ENCODE measurements around the gene KCNQ4. TPM values are rescaled to one million over a fixed set of nuclear protein-coding genes. Genes with fewer than 3 reads are reported as not detected.
A peak's percentile ranks its signal among the peaks of the same experiment; 100 is the strongest.

The KCNQ4 gene
- total RNA-seq, 1 donor from 2014 or later, result 1.5 TPM

GRCh38 chr1:40872276-40872675 is 88.7 kb downstream of the KCNQ4 start:
- peaks cover 22% of the 10 kb centered on the region for H3K9me3 ChIP-seq (replicated peaks)
- H3K36me3 ChIP-seq, result no peaks in the 10 kb centered on the region
- H3K27me3 ChIP-seq (ENCODE audit: low read depth), result no peaks in the 10 kb centered on the region
- DNase-seq, result no peak
- intact Hi-C loops (cut with micrococcal nuclease), result no loop called here
- TF ChIP-seq, protein P1, sequence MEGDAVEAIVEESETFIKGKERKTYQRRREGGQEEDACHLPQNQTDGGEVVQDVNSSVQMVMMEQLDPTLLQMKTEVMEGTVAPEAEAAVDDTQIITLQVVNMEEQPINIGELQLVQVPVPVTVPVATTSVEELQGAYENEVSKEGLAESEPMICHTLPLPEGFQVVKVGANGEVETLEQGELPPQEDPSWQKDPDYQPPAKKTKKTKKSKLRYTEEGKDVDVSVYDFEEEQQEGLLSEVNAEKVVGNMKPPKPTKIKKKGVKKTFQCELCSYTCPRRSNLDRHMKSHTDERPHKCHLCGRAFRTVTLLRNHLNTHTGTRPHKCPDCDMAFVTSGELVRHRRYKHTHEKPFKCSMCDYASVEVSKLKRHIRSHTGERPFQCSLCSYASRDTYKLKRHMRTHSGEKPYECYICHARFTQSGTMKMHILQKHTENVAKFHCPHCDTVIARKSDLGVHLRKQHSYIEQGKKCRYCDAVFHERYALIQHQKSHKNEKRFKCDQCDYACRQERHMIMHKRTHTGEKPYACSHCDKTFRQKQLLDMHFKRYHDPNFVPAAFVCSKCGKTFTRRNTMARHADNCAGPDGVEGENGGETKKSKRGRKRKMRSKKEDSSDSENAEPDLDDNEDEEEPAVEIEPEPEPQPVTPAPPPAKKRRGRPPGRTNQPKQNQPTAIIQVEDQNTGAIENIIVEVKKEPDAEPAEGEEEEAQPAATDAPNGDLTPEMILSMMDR (IDR thresholded peaks at IDR 0.05; ENCODE audit: borderline replicate concordance), result no peak
- H3K27ac ChIP-seq (replicated peaks), result peak overlapping the region; percentile 1
- peaks cover 17% of the 10 kb centered on the region for H3K4me1 ChIP-seq
- no peak overlapping the region for H3K4me3 ChIP-seq

DNA sequence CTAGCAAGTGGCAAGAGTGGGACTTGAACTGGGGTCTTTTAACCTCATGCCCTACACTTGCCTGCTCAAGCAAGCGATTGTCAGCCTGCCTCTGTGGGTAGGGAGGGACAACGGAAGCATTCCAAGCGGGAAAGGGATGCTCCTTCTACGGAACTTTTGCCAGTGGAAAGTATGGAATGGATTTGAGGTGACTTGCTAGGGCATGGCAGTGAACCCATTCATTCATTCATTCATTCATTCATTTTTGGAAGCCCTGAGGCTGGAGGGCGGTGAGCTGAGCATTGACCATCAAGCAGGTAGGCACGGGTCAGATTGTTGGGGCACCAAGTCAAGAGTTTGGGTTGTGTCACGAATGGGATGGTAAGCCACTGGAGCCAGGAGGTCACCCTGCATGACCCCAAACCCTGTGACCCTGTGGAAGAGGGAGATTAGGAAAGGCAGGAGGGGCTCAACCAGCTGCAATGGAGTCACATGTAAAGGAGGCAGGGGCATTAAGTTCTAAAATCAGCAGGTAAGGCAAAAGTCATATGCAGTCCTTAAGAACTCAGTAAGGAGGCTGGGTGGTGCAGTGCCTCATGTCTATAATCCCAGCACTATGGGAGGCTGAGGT is 90.4 kb downstream of the KCNQ4 start:
- TF ChIP-seq, protein P1 (IDR thresholded peaks at IDR 0.05; ENCODE audit: borderline replicate concordance), result no peak
- no peaks in the 10 kb centered on the region for H3K27me3 ChIP-seq (ENCODE audit: low read depth)
- intact Hi-C loops (cut with micrococcal nuclease), result no loop called here

GRCh38 chr1:40876436-40876761 is 92.8 kb downstream of the KCNQ4 start:
- intact Hi-C loops (cut with micrococcal nuclease), result no loop called here
- Histone ChIP-seq H3K27me3 (ENCODE audit: low read depth) (no peaks in the 10 kb centered on the region), H3K27ac (replicated peaks) (peak overlapping the region; percentile 67)

More for the DNA sequence above, 90.4 kb downstream of the KCNQ4 start:
- Histone ChIP-seq H3K4me3 (no peak overlapping the region), H3K9me3 (replicated peaks) (peaks cover 22% of the 10 kb centered on the region), H3K36me3 (no peaks in the 10 kb centered on the region), H3K4me1 (peaks cover 28% of the 10 kb centered on the region), H3K27ac (replicated peaks) (no peak overlapping the region)
- no peak for DNase-seq

DNA sequence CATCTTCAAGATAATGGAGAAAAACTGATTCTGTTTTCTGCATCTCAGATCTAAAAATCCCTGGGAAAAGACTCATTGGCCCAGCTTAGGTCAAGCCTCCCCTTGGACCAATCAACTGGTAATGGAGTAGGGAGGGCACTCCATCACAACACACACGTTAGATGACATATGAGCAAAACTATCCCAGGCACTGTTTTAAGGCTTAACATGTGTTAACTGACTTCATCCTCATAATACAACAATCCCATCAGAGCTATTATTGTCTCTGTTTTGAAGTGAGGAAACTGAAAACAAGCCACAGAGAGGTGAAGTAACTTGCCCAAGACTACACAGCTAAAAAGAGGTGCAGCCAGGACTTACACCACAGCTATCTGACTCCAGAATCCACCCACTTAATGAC is 93.3 kb downstream of the KCNQ4 start:
- Histone ChIP-seq H3K36me3 (no peaks in the 10 kb centered on the region), H3K4me3 (no peak overlapping the region), H3K27me3 (ENCODE audit: low read depth) (no peaks in the 10 kb centered on the region), H3K4me1 (peaks cover 39% of the 10 kb centered on the region), H3K27ac (replicated peaks) (peak overlapping the region; percentile 59), H3K9me3 (replicated peaks) (peaks cover 11% of the 10 kb centered on the region)
- TF ChIP-seq, protein P1 (IDR thresholded peaks at IDR 0.05; ENCODE audit: borderline replicate concordance), result no peak
- no peak for DNase-seq
- intact Hi-C loops (cut with micrococcal nuclease), result no loop called here

More at GRCh38 chr1:40876436-40876761, 92.8 kb downstream of the KCNQ4 start:
- Histone ChIP-seq H3K9me3 (replicated peaks) (peaks cover 11% of the 10 kb centered on the region), H3K36me3 (no peaks in the 10 kb centered on the region), H3K4me1 (peaks cover 34% of the 10 kb centered on the region), H3K4me3 (no peak overlapping the region)
- TF ChIP-seq, protein P1 (IDR thresholded peaks at IDR 0.05; ENCODE audit: borderline replicate concordance), result no peak
- DNase-seq, result no peak

- peaks cover 4% of the 10 kb centered on the region for H3K27me3 ChIP-seq (ENCODE audit: low read depth)
- no peak overlapping the region for H3K4me3 ChIP-seq
- H3K27ac ChIP-seq (replicated peaks), result peak overlapping the region; percentile 59
- no peaks in the 10 kb centered on the region for H3K36me3 ChIP-seq
- DNase-seq, result peak; percentile 52
- peaks cover 11% of the 10 kb centered on the region for H3K9me3 ChIP-seq (replicated peaks)
- peaks cover 39% of the 10 kb centered on the region for H3K4me1 ChIP-seq
- TF ChIP-seq, protein P1 (IDR thresholded peaks at IDR 0.05; ENCODE audit: borderline replicate concordance), result no peak
- intact Hi-C loops (cut with micrococcal nuclease), result no loop called here
These were observed 94.1 kb downstream of the KCNQ4 start for GRCh38 chr1:40877698-40878097.
